H1 (cell line): ENCODE data around the gene TOP2A. TPM values are rescaled to one million over a fixed set of nuclear protein-coding genes. Genes with fewer than 3 reads are reported as not detected.

Experiments used
- CTCF ChIA-PET: fragments of 300-600 bp; sonication (Branson Sonifier 250); formaldehyde crosslinking; loops from one replicate; lab custom pipeline; 2021; ENCODE audit not compliant: partially characterized antibody; lab: Charles Lee
- POLR2A ChIA-PET: fragments of 300-600 bp; sonication (Branson Sonifier 250); formaldehyde crosslinking; loops from one replicate; lab custom pipeline; 2021; ENCODE audit warnings: inconsistent platforms; ENCODE audit not compliant: partially characterized antibody; lab: Charles Lee
- DNase-seq, 2 experiments: peaks; one replicate each; pipeline versions ENCODE4 v3.0.0 to v3.0.0-alpha.2; 2010 to 2022; ENCODE audit warnings: low spot score in 2 of 2, low read depth in 1 of 2, mixed read lengths in 1 of 2
- FAIRE-seq: peaks from 2 replicates; lab custom pipeline; 2011; peaks lifted over from hg19 to GRCh38; lab: Jason Lieb, UNC
- H2AFZ ChIP-seq: 2 replicates; pipeline ENCODE4 v1.8.1; 2012; ENCODE audit warnings: low read length, inconsistent platforms
- H2AK5ac ChIP-seq: 2 replicates; pipeline ENCODE4 v1.6.1; 2013; ENCODE audit warnings: low read depth, low read length
- H2BK120ac ChIP-seq: replicated peaks from 2 replicates; pipeline ENCODE3; 2013; ENCODE audit warnings: low read depth, low read length, inconsistent platforms
- H2BK12ac ChIP-seq: 2 replicates; pipeline ENCODE4 v1.6.1; 2013; ENCODE audit warnings: low read depth, low read length
- H2BK15ac ChIP-seq: 2 replicates; pipeline ENCODE4 v1.6.1; 2013; ENCODE audit warnings: low read length
- H2BK20ac ChIP-seq: 2 replicates; pipeline ENCODE4 v1.6.1; 2013; ENCODE audit warnings: low read length
- H2BK5ac ChIP-seq: 2 replicates; pipeline ENCODE4 v1.6.1; 2013; ENCODE audit warnings: low read depth, low read length
- H3K14ac ChIP-seq: 2 replicates; pipeline ENCODE4 v1.6.1; 2013; ENCODE audit warnings: inconsistent platforms; ENCODE audit not compliant: insufficient read length
- H3K18ac ChIP-seq: 2 replicates; pipeline ENCODE4 v1.6.1; 2013; ENCODE audit warnings: low read length; ENCODE audit errors: extremely low read depth
- H3K23ac ChIP-seq: 2 replicates; pipeline ENCODE4 v1.6.1; 2013; ENCODE audit warnings: inconsistent platforms; ENCODE audit not compliant: insufficient read length
- H3K23me2 ChIP-seq: 2 replicates; pipeline ENCODE4 v1.6.1; 2013; ENCODE audit warnings: low read depth, low read length
- H3K27ac ChIP-seq: 2 replicates; pipeline ENCODE4 v1.6.1; 2011; ENCODE audit warnings: low read depth, low read length, inconsistent platforms
- H3K27me3 ChIP-seq, 4 experiments: replicated peaks in 1 of 4; 1 replicate in 1 of 4; 2 replicates in 3 of 4; pipeline versions ENCODE4 v1.6.1 to v1.8.1; 2011 to 2013; ENCODE audit warnings: low read length in 3 of 4, mild to moderate bottlenecking in 3 of 4, inconsistent platforms in 2 of 4, mixed read lengths in 2 of 4, moderate library complexity in 1 of 4; ENCODE audit not compliant: control insufficient read depth in 3 of 4, insufficient read depth in 3 of 4; ENCODE audit errors: extremely low read depth in 1 of 4
- H3K36me3 ChIP-seq, 4 experiments: 2 replicates each; pipeline versions ENCODE4 v1.6.1 to v1.8.1; 2011 to 2013; ENCODE audit warnings: mild to moderate bottlenecking in 4 of 4, low read length in 3 of 4, moderate library complexity in 2 of 4, control low read depth in 1 of 4, inconsistent platforms in 1 of 4; ENCODE audit not compliant: insufficient read depth in 4 of 4, control insufficient read depth in 2 of 4
- H3K4ac ChIP-seq: replicated peaks from 2 replicates; pipeline ENCODE3; 2013; ENCODE audit warnings: low read length, low read depth, mixed read lengths, inconsistent platforms; ENCODE audit not compliant: insufficient read length
- H3K4me1 ChIP-seq, 4 experiments: replicated peaks in 1 of 4; 1 replicate in 1 of 4; 2 replicates in 3 of 4; pipeline versions ENCODE4 v1.6.1 to v1.8.1; 2011 to 2013; ENCODE audit warnings: low read length in 3 of 4, inconsistent platforms in 2 of 4, mixed read lengths in 1 of 4; ENCODE audit not compliant: insufficient read depth in 4 of 4, control insufficient read depth in 3 of 4
- H3K4me2 ChIP-seq, 2 experiments: 2 replicates each; pipeline versions ENCODE4 v1.6.1 to v1.8.1; 2011 to 2013; ENCODE audit warnings: low read depth in 2 of 2, low read length in 2 of 2, control low read depth in 1 of 2, inconsistent platforms in 1 of 2, mild to moderate bottlenecking in 1 of 2; ENCODE audit not compliant: insufficient read depth in 1 of 2
- H3K4me3 ChIP-seq, 4 experiments: fragments of 200-600, 300-600 bp in 1 of 4; sonication (generic), shearing (Covaris generic), sonication (Bioruptor Twin) in 1 of 4; 2 replicates each; pipeline versions ENCODE4 v1.5.1 to v1.8.1; 2011 to 2016; ENCODE audit warnings: low read length in 4 of 4, low read depth in 3 of 4, control low read depth in 2 of 4, inconsistent platforms in 2 of 4, mild to moderate bottlenecking in 2 of 4, mixed read lengths in 1 of 4, moderate library complexity in 1 of 4; ENCODE audit not compliant: insufficient read depth in 2 of 4; ENCODE audit errors: extremely low read depth in 1 of 4
- H3K56ac ChIP-seq: replicated peaks from 2 replicates; pipeline ENCODE3; 2013; ENCODE audit warnings: low read depth, mild to moderate bottlenecking, mixed read lengths, low read length, inconsistent platforms; ENCODE audit not compliant: insufficient read length
- H3K79me1 ChIP-seq: 2 replicates; pipeline ENCODE4 v1.6.1; 2013; ENCODE audit warnings: low read depth, low read length, control low read depth
- H3K79me2 ChIP-seq, 2 experiments: 2 replicates each; pipeline versions ENCODE4 v1.6.1 to v1.8.1; 2012 to 2013; ENCODE audit warnings: low read length in 2 of 2, mild to moderate bottlenecking in 2 of 2, inconsistent platforms in 1 of 2; ENCODE audit not compliant: insufficient read depth in 2 of 2, control insufficient read depth in 1 of 2
- H3K9ac ChIP-seq, 4 experiments: replicated peaks in 1 of 4; 1 replicate in 1 of 4; 2 replicates in 3 of 4; pipeline versions ENCODE4 v1.6.1 to v1.8.1; 2011 to 2013; ENCODE audit warnings: low read depth in 3 of 4, low read length in 3 of 4, control low read depth in 2 of 4, mild to moderate bottlenecking in 2 of 4, moderate library complexity in 2 of 4, inconsistent platforms in 1 of 4; ENCODE audit errors: extremely low read depth in 1 of 4
- H3K9me3 ChIP-seq, 2 experiments: 2 replicates each; pipeline versions ENCODE4 v1.6.1 to v1.8.1; 2012 to 2013; ENCODE audit warnings: mild to moderate bottlenecking in 2 of 2, moderate library complexity in 2 of 2, control low read depth in 1 of 2, inconsistent platforms in 1 of 2, low read depth in 1 of 2, low read length in 1 of 2, mixed read lengths in 1 of 2; ENCODE audit not compliant: insufficient read depth in 2 of 2
- H4K20me1 ChIP-seq, 2 experiments: replicated peaks in 1 of 2; 2 replicates each; pipeline versions ENCODE3 to v1.8.1; 2011 to 2013; ENCODE audit warnings: inconsistent platforms in 2 of 2, low read length in 2 of 2, mild to moderate bottlenecking in 1 of 2; ENCODE audit not compliant: insufficient read depth in 2 of 2, control insufficient read depth in 1 of 2
- H4K5ac ChIP-seq: 2 replicates; pipeline ENCODE4 v1.6.1; 2013; ENCODE audit warnings: low read length, low read depth, mixed read lengths, inconsistent platforms; ENCODE audit not compliant: insufficient read length
- H4K8ac ChIP-seq: 2 replicates; pipeline ENCODE4 v1.8.0; 2013; ENCODE audit warnings: mild to moderate bottlenecking, moderate library complexity, low read length, inconsistent platforms; ENCODE audit not compliant: insufficient read depth; ENCODE audit errors: extremely low read depth
- H4K91ac ChIP-seq: replicated peaks from 2 replicates; pipeline ENCODE3; 2013; ENCODE audit warnings: low read length, mixed read lengths, inconsistent platforms; ENCODE audit not compliant: insufficient read length
- CHD2 ChIP-seq: IDR thresholded peaks from 2 replicates; pipeline ENCODE4 v1.6.1; 2012; ENCODE audit warnings: low read length, improper control_type of control experiment
- GABPA ChIP-seq: IDR thresholded peaks from 2 replicates; pipeline ENCODE4 v1.6.1; 2011; ENCODE audit warnings: mild to moderate bottlenecking, low read length, moderate library complexity, borderline replicate concordance; ENCODE audit not compliant: insufficient read depth
- KDM5A ChIP-seq: fragments of 200-600 bp; IDR thresholded peaks from 2 replicates; pipeline ENCODE4 v1.7.1; 2012; ENCODE audit warnings: mild to moderate bottlenecking, low read length, inconsistent platforms, mixed read lengths
- NANOG ChIP-seq: IDR thresholded peaks from 2 replicates; pipeline ENCODE4 v1.6.1; 2011; ENCODE audit warnings: low read length, low read depth, mild to moderate bottlenecking, inconsistent platforms; ENCODE audit not compliant: insufficient read depth, poor library complexity, severe bottlenecking
- RAD21 ChIP-seq, 2 experiments: IDR thresholded peaks in 1 of 2; conservative IDR thresholded peaks in 1 of 2; 2 replicates each; pipeline ENCODE4 v1.6.1; 2011; ENCODE audit warnings: low read depth in 2 of 2, low read length in 2 of 2, improper control_type of control experiment in 1 of 2, inconsistent platforms in 1 of 2, mild to moderate bottlenecking in 1 of 2, moderate library complexity in 1 of 2
- SAP30 ChIP-seq: fragments of 300-600 bp; sonication (generic); IDR thresholded peaks from 2 replicates; pipeline ENCODE4 v1.7.1; 2012; ENCODE audit warnings: low read length, moderate library complexity, mild to moderate bottlenecking, inconsistent platforms; ENCODE audit not compliant: insufficient read depth, insufficient replicate concordance
- SP1 ChIP-seq: IDR thresholded peaks from 2 replicates; pipeline ENCODE4 v1.6.1; 2011; ENCODE audit warnings: low read depth, low read length
- SP2 ChIP-seq: IDR thresholded peaks from 2 replicates; pipeline ENCODE4 v1.6.1; 2012; ENCODE audit warnings: mild to moderate bottlenecking, low read length, inconsistent platforms
- TCF12 ChIP-seq: IDR thresholded peaks from 2 replicates; pipeline ENCODE4 v1.6.1; 2011; ENCODE audit warnings: low read depth, mild to moderate bottlenecking, low read length
- YY1 ChIP-seq: IDR thresholded peaks from 2 replicates; pipeline ENCODE4 v1.6.1; 2011; ENCODE audit warnings: low read depth, mild to moderate bottlenecking, low read length
- WGBS, 2 experiments: shearing (Covaris generic) in 1 of 2; methylation state at CpG; one replicate each; pipeline versions ENCODE4 v1.1.6 to v1.1.7; 2013 to 2015; ENCODE audit warnings: low lambda C conversion rate in 2 of 2, mixed read lengths in 2 of 2, inconsistent platforms in 1 of 2, low coverage in 1 of 2, missing lambda C conversion rate in 1 of 2; ENCODE audit not compliant: insufficient replicate concordance in 2 of 2, insufficient coverage in 1 of 2, insufficient read length in 1 of 2; ENCODE audit errors: extremely low coverage in 1 of 2, missing lambda C conversion rate in 1 of 2; 5-methylcytosine and 5-hydroxymethylcytosine counted together
- polyA plus RNA-seq, 7 experiments: library from polyadenylated mRNA; depleted of rRNA in 3 of 7; stranded (reverse) in 5 of 7; unstranded in 2 of 7; fragments of >200 nt in 5 of 7; fragments of 200-250 nt in 2 of 7; gene quantifications; 1 replicate in 5 of 7; 2 replicates in 1 of 7; 4 replicates in 1 of 7; pipeline versions ENCODE4 v1.2.1 to v1.2.3, GENCODE V29; 2011 to 2013; ENCODE audit warnings: missing spikeins in 2 of 7, mixed read lengths in 2 of 7
- total RNA-seq: library from RNA; stranded (reverse); fragmentation: NEBNext Ultra II Directional; extraction: Animal tissue kit (Norgen Biotek cat#: 25700); gene quantifications from 2 replicates; pipeline ENCODE4 v1.2.1, GENCODE V29; 2021
- TF ChIP-seq, protein P1 (sequence below): IDR thresholded peaks from 2 replicates; pipeline ENCODE4 v1.6.1; 2012; ENCODE audit warnings: inconsistent platforms
- TF ChIP-seq, protein P2 (sequence below): IDR thresholded peaks from 2 replicates; pipeline ENCODE4 v1.6.1; 2012; ENCODE audit warnings: inconsistent platforms

TOP2A gene
- total and polyA plus RNA-seq, 2 of the 8 experiments (the other 6 are each of a cell fraction or from before 2014, with no cell fraction given): 83.1 to 291 TPM

DNA sequence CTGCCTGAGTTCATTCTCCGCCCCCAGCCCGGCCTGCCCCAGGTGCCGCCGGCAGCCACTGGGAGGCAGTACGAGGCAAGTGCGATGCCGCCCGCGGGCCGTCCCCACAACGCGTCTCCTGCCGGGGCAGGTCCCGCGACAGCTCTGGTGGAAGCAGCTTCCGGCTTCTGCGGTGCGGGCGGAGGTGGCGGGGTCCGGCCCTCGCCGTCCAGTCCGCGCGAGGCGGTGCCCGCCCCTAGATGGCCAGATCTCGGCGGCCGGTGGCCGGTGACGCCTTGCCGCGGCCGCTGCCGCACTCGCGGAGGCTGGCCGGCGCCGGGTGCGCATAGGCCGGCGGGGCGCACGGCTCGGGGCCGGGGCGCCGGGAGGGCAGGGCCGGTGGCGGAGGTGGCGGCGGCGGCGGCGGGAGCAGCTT is 55.0 kb downstream of the TOP2A start:
- no peak for FAIRE-seq
- H3K36me3 ChIP-seq: no peaks in the 10 kb centered on the region
- peaks cover 8 to 27% (median 24%) of the 10 kb centered on the region in 4 experiments for H3K27me3 ChIP-seq
- TF ChIP-seq SP1: no peak
- no peak for TF ChIP-seq YY1
- TF ChIP-seq SP2: no peak
- peak; percentile 52 for TF ChIP-seq CHD2
- TF ChIP-seq KDM5A: no peak
- TF ChIP-seq GABPA: peak; percentile 68; the same call in 1 of the 2 replicates
- no peak for TF ChIP-seq TCF12
- TF ChIP-seq, protein P1, sequence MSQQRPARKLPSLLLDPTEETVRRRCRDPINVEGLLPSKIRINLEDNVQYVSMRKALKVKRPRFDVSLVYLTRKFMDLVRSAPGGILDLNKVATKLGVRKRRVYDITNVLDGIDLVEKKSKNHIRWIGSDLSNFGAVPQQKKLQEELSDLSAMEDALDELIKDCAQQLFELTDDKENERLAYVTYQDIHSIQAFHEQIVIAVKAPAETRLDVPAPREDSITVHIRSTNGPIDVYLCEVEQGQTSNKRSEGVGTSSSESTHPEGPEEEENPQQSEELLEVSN: peak; percentile 61
- peak; percentile 73 to 78 for TF ChIP-seq RAD21 (IDR thresholded peaks at IDR 0.05 in 1 of 2, conservative IDR thresholded peaks at IDR 0.05 in 1 of 2; ENCODE audit: low read depth in 2 of 2, low read length in 2 of 2)
- TF ChIP-seq, protein P2, sequence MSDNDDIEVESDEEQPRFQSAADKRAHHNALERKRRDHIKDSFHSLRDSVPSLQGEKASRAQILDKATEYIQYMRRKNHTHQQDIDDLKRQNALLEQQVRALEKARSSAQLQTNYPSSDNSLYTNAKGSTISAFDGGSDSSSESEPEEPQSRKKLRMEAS: peak; percentile 89
- TF ChIP-seq NANOG: no peak
- TF ChIP-seq SAP30: no peak

More for the DNA sequence above, 55.0 kb downstream of the TOP2A start:
- Histone ChIP-seq H2BK12ac (0 out of 2 replicates have a peak overlapping the region, but pooled peaks have one; percentile 5), H3K79me2 (no peaks in the 10 kb centered on the region), H2BK5ac (no peak overlapping the region), H4K8ac (no peak overlapping the region; the same call in 1 of the 2 replicates), H4K5ac (no peak overlapping the region), H3K18ac (no peak overlapping the region), H3K4me1 (peaks cover 6 to 34% (median 23%) of the 10 kb centered on the region in 4 experiments), H4K20me1 (peaks cover 0 to 2% of the 10 kb centered on the region in 2 experiments), H2BK20ac (no peak overlapping the region), H2BK120ac (no peak overlapping the region), H3K9me3 (no peaks in the 10 kb centered on the region), H3K4ac (no peak overlapping the region), H3K79me1 (no peaks in the 10 kb centered on the region), H2BK15ac (no peak overlapping the region), H3K4me2 (peak overlapping the region; percentile 75 to 98), H2AFZ (no peak overlapping the region), H2AK5ac (no peak overlapping the region), H3K4me3 (peak overlapping the region; percentile 21 to 65 (median 42); a peak in 7 of 8 replicates), H3K9ac (peak overlapping the region in 1 of 4 experiments; percentile 69; a peak in 1 of 7 replicates), H3K27ac (no peak overlapping the region), H4K91ac (no peak overlapping the region), H3K14ac (no peak overlapping the region), H3K56ac (no peak overlapping the region), H3K23ac (no peak overlapping the region), H3K23me2 (peaks cover 18% of the 10 kb centered on the region; the same call in 1 of the 2 replicates)
- ChIA-PET CTCF (interaction anchor here (0.6 to 30.8 kb wide), 28 partner anchors 9 to 255 kb away, joined by 3 to 1198 read pairs (median 4); partner anchors contain the start of gene RARA), POLR2A (interaction anchor here (0.6 to 27.8 kb wide), 3 partner anchors 15 to 60 kb away, joined by 3 to 570 read pairs (median 3); partner anchors contain the start of genes CDC6 and RARA)
- WGBS, 2 experiments: 2% methylated on average over 17 of the region's 58 CpGs; no CpG with 5 or more reads in 1 of the 2 experiments
- DNase-seq: peak in 1 of 2 experiments; percentile 94
